Activated CD4-positive, alpha-beta T cell treated with anti-CD3 and anti-CD28 coated beads for 1 hour (primary cell): ENCODE measurements around the gene TTC21A.
"Not testable (repeated sequence)": the region's sequence is repeated elsewhere in the genome, so short reads cannot be mapped to it uniquely, and the experiment has no call there.

Experiments
- DNase-seq: peaks from one replicate; pipeline ENCODE4 v3.0.0-alpha.2; 2020

The TTC21A gene, protein sequence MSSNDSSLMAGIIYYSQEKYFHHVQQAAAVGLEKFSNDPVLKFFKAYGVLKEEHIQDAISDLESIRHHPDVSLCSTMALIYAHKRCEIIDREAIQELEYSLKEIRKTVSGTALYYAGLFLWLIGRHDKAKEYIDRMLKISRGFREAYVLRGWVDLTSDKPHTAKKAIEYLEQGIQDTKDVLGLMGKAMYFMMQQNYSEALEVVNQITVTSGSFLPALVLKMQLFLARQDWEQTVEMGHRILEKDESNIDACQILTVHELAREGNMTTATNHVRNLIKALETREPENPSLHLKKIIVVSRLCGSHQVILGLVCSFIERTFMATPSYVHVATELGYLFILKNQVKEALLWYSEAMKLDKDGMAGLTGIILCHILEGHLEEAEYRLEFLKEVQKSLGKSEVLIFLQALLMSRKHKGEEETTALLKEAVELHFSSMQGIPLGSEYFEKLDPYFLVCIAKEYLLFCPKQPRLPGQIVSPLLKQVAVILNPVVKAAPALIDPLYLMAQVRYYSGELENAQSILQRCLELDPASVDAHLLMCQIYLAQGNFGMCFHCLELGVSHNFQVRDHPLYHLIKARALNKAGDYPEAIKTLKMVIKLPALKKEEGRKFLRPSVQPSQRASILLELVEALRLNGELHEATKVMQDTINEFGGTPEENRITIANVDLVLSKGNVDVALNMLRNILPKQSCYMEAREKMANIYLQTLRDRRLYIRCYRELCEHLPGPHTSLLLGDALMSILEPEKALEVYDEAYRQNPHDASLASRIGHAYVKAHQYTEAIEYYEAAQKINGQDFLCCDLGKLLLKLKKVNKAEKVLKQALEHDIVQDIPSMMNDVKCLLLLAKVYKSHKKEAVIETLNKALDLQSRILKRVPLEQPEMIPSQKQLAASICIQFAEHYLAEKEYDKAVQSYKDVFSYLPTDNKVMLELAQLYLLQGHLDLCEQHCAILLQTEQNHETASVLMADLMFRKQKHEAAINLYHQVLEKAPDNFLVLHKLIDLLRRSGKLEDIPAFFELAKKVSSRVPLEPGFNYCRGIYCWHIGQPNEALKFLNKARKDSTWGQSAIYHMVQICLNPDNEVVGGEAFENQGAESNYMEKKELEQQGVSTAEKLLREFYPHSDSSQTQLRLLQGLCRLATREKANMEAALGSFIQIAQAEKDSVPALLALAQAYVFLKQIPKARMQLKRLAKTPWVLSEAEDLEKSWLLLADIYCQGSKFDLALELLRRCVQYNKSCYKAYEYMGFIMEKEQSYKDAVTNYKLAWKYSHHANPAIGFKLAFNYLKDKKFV (N-terminal part only)

DNA sequence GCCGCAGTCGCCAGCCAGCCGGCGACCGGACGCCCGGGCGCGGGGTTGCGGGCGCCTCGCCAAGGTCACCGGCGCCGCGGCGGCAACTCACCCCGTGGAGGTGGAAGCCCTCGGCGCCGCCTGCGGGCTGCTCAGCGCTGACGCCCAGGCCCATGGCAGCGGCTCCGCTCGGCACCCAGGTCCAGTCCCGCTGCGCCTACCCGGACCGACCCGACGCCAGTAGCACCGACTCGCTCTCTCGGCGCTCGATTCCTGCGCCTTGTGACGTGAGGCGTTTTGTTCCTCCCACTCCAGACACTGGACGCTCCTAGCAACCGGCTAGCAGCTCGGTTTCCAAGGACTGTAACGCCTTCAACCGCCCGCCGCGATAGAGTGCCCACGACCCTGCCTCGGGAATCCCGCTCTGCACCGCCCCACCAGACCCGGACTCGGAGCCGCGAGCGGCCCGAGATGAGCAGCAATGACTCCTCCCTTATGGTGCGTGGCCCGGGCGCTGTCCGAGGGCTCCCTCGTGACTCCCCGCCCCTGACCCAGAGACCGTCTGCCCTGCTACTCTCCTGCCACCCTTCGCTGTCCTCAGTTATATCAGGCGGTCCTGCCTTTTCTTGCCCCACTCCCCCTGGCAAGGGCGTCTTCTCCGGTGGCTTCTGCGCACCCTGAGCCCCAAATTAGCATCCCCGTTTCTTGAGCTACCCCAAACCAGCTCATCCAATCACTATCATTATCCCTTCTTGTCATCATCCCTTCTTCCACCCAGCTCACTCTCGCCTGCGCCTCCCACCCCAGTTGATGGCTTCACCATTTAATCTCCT, at the start of gene TTC21A, which contains the start of gene GORASP1:
Gene TTC21A (plus strand): TSS at position 293 of the 812 bp plus-strand sequence. CDS start 158 bp downstream, at position 451.
Gene GORASP1 (minus strand): TSS at position 240 of the 812 bp plus-strand sequence. CDS start 86 bp downstream, at position 154.
- peak; percentile 53 for DNase-seq

DNA sequence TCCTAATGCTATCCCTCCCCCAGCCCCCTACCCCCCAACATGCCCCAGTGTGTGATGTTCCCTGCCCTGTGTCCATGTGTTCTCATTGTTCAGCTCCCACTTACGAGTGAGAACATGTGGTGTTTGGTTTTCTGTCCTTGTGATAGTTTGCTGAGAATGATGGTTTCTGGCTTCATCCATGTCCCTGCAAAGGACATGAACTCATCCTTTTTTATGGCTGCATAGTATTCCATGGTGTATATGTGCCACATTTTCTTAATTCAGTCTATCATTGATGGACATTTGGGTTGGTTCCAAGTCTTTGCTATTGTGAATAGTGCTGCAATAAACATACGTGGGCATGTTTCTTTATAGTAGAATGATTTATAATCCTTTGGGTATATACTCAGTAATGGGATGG, 46.3 kb upstream of the TTC21A start:
- not testable (repeated sequence) for DNase-seq

DNA sequence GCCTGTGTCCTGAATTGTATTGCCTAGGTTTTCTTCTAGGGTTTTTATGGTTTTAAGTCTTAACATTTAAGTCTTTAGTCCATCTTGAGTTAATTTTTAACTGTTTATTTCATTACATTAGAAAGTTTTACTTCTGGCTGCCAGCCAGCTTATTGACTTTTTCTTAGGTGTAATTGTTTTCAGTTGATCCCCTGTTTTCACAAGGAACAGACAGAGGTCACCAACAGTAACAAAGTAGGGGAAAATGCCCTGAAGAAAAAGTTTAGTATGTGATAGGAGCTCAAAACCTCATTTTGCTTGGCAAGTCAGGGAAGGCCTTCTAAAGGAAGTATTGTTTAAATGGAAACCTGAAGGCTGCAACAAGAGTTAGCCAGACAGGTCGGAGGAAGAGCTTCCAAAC, 45.3 kb upstream of the TTC21A start:
- no peak for DNase-seq

DNA sequence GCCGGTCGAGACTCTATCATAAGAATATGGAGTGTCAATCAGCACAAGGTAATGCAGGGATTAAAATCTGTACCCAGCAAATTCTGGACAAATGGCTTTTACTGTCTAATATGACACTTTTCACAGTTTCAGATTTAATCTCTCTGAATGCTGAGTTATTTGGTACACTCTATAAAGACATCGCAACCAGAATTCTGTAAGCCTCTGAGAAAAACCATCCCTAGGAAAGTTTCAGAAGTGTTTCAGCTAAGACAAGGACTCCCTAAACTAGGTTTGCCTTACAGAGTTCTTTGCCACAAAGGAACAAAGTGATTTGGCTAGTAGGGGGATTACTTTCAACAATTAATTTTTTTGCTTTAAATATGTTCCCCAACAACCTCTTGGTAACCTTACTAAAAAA, 44.3 kb upstream of the TTC21A start:
- DNase-seq: no peak

DNA sequence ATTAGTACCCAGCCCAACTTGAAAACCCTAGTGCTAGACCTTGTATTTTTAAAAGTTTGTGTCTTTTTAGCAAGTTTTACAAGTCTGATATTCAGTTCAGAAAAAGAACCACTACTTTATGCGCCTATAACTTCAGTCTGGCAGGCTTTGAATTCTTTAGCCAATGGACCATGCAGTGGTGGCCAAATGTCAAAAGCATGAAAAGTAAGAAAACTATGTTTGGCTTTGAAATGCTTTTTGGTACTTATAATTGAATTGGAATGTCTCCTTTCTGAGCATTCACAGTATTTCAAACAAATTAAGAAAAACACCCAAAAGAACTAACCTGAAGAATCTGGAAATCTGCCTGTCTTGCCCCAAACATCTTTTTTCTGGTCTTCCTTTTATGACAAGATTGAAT, 42.8 kb upstream of the TTC21A start:
- no peak for DNase-seq

DNA sequence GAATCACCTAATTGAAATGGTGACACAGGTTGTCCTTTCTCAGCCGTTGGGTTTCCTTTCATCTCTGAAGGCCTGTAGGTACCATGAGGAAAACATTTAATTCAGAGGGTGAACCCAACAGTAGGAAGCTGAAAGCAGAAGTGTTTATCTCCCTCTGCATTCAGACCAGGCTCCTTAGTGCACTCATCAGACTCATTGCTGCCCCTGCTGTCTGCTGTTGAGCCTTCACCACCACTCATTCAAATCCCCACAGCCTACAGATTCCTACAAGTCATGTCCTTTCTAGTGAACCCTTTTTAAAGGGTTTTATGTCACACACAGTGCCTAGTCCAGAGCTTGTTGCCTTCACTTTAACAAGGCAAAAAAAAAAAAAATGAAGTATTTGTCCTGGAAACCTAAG, 42.3 kb upstream of the TTC21A start:
- DNase-seq: no peak

DNA sequence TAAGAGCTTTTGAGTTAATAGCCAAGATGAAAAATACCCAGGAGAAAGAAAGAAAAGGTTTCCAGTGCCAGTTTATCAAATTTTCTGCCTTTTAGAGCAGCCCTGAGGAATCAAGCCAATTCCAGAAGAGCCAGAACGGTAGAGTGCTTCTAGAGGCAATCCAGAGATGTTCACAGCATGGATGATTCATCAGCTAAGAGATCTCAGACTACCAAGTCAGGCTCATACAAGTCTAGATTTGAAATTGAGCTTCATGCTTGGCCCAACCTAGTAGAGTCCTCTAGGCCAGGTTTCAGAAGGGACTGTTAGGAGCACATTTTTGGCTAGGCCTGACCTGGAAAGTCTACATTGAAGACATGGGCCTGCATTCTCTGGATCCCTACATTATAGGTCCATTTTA, 40.2 kb upstream of the TTC21A start:
- DNase-seq: no peak

DNA sequence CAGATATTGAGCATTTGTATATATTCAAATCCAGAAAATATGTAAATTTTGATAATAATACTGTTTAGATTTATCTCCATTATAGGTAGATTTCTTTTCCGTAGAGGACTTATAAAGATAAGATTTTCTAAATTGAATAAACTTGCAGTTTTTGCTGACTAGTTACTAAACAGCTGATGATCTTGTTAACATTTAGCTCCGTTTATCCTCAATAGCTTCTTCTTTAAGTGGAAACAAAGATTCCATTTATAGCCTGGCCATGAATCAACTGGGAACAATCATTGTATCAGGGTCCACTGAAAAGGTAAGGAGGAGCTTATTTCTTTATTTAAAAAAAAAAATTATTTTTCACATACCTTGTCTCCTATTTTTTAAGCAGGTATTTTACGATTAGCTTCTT, 38.9 kb upstream of the TTC21A start:
- no peak for DNase-seq

DNA sequence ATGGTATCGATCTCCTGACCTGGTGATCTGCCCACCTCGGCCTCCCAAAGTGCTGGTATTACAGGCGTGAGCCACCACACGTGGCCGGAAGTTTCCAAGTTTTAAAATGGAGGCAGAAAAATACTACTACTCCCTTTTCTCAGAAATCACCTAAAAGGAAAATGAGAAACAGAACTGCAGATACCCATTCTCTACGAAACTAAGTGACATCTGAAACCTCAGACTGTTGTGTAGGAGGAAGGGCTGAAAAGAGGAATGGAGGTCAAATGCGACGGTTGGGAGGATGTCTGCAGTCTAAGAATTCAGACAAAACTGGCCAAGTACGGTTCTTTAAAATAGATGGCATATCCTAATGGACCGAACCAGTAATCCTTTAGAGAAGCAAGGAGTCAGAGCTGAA, 31.6 kb upstream of the TTC21A start:
- DNase-seq: no peak

DNA sequence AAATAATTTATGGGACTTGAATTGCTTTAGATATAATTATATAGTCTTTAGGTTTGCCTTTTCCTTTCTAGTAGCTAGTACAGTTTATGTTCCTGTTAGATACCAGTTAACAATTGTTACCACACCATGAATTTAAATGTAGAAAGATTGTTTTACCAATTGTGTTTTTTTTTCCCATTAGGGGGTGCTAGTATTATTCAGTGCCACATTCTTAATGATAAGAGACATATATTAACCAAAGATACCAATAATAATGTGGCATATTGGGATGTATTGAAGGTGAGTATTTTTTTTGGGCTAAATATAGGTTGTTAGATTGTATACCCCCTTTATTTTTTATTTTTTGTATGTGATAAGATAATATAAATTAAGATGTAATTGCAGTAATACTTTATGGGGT, 27.9 kb upstream of the TTC21A start:
- no peak for DNase-seq

DNA sequence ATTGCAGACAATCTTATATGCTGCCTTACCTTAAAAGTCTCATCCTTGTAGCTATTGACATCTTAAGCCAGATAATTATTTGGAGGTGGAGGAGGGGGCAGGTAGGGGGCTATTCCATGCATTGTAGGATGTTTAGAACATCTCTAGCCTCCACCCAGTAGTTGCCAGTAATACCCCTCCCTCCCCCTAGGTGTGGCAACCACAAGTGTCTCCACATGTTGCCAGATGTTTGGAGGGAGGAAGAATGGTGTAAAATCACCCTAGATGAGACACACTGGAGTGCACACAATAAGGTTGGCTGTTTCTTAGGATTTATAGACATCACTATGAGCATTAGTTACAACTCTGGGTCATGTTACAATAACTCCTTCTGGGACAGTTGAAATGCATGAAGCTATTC, 27.5 kb upstream of the TTC21A start:
- DNase-seq: no peak

DNA sequence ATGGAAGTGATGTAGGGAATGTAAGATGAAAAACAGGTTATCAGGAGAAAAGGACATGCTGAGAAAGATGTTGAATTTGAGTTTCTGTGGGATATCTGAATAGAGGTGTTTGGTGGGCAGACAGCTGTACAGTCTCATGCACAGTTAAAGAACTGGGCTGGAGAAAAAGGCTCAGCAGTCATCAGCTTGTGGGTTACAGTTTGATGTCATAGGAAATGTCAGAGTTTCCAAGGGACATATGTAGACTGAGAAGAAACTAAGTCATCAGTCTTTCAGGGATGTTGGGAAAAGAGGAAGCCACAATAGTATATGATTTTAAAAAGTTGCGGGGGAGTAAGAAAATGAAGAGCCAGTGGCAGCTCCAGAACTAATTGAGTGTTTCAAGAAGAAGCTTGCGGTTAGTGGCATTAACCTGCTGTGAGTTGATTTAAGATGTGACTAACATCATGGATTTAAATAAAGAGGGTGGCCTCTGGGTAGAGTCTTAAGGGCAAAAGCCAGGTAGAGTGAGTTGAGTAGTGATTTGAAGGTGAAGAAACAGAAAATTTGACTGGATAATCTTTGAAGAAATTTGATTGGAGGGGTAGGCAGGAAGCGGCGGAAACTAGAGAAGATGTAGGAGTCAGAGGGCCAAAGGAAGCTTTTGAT, 24.7 kb upstream of the TTC21A start:
- DNase-seq: no peak

DNA sequence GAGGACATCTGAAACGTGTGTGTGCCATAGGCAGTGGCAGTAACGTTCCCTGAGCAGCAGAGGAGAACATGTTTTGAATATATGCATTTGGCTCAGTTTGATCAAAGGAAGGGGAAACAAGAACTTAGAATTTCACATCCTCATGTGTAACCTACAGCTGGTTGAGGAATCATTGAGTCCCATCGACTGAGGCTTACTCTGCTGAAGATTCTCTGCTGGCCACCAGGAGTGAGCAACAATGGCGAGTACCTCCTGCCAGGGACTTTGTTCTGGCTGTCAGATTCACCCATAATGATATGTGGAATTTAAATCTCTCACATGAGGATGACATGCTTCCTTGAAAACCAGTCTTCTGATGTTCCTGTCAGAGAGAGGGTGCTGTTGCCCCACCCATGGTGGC, 21.3 kb upstream of the TTC21A start:
- DNase-seq: no peak

DNA sequence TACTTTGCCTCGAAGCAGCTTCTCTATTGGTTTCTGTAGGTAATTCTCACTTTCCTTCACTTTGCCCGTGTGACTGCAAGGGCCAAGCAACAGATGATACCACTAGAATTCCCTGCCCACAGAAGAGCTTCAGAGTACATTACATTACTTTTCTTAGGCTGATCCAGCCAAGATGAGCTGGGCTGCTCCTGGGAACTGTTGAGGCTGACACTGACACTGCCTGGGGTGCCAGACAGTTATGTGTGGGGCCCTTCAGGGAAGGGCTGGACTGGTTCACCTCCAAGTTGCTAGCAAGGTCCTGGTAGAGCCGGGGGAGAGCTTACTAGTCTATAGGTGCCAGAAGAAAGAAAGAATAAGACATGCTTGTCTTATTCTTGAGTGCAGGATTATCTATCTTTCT, 19.0 kb upstream of the TTC21A start:
- DNase-seq: no peak

DNA sequence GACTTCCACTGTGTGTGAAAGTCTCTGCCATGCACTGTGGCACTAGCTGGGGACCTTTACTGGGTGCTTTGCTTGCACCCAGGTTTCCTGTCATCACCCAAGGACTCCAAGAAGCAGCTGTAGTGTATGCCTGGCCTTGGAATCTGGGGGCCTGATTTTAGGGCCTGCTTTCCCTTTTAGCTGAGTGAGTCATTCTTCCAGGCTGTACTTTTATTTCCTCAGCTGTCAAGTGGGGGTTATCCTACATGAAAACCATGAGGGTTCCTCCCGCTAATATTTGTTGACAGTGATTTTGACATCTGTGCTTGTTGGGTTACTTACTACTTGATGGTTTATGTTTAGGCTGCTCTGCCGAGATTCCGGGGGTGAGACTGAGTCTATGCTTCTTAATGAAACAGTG, 18.6 kb upstream of the TTC21A start:
- DNase-seq: no peak

DNA sequence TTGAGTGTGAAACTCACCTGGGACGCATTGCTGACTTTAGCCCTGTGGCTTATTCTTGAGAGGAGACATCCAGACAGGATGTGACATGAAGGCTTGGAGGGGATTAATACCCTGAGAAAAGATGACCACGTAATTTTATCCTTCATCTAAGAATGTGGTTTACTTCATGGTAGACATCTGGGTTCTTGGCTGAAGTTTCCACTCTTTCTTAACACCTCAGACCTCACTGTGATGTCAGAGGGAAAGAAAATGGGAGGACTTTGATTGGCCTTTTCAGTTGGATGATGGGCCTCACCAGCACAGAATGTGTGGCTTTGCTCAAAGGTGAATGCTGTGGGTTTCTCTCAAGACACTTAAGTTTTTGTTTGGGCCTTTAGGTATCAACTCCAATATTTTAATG, 16.6 kb upstream of the TTC21A start:
- DNase-seq: no peak

DNA sequence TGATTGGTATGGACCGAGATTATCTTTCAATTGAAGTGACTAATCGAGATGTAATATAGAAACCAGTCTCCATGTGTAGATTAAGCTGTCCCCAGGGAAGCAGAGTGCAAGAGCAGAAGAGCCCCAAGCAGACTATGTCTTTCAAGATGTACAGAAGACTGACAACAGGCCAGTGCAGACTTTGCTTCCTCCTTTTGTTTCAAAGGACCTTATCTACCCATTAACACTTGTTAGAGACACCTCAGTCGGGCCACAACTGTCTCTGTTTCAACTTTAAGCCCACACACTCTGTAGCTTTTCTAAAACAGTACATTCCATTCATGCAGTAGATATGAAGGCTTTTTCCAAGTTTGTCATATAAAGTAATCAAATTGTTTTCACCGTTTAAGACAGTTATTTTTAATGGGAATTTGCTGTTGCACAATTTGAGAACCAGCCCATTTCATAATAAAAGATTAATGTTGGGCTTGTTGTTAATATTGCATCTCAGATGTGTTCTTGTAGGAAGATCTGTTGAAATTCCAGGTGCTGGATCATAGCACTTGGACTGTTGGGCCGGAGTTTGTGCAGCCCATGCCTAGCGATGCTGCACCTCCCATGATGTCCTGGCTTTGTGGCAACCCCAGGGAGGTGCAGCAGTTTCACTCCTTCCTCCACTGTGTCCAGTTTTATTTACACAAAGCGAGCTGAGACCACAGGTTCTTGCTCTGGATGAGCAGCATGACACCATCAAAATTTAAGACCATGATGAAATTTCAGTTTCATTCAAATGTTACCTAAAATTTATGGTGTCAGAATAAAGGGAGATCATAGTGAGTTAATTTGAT, 12.4 kb upstream of the TTC21A start:
- DNase-seq: no peak

DNA sequence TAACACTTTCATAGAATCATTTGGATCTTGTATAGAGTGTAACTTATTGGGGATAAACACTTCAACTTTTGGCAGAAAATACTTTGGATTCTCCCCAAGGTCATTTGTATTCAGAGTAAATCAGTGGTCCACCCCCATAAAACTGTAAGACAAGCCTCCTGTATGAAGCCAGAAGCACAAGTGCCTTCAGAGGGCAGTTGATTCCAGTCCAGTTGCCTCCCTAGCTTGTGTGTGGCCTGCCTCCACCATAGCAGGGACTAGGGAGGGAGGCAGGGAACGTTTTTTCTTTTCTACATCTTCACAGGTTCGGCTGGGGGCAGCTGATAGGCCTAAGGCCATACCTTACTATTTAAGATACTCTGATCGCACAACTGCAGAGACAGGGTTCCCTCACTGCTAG, 11.7 kb upstream of the TTC21A start:
- DNase-seq: no peak

DNA sequence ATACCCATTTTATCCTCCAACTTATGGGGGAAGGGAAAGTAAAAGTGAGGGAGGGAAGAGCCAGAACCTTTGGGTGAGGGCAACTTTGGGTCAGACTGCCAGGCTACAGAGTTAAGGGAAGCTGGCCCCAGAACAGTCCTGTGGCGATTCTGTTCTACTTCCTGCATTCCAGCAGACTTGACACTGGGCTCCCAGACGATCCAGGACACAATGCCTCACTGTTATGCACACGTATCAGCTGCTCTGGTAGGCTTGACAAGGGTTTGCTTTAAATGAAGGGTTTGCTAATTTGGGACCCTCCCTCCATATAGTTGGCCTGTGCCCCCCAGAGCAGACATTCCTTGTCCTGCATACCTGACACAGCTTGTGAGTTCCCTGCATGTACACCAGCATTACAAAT, 10.7 kb upstream of the TTC21A start:
- DNase-seq: no peak

DNA sequence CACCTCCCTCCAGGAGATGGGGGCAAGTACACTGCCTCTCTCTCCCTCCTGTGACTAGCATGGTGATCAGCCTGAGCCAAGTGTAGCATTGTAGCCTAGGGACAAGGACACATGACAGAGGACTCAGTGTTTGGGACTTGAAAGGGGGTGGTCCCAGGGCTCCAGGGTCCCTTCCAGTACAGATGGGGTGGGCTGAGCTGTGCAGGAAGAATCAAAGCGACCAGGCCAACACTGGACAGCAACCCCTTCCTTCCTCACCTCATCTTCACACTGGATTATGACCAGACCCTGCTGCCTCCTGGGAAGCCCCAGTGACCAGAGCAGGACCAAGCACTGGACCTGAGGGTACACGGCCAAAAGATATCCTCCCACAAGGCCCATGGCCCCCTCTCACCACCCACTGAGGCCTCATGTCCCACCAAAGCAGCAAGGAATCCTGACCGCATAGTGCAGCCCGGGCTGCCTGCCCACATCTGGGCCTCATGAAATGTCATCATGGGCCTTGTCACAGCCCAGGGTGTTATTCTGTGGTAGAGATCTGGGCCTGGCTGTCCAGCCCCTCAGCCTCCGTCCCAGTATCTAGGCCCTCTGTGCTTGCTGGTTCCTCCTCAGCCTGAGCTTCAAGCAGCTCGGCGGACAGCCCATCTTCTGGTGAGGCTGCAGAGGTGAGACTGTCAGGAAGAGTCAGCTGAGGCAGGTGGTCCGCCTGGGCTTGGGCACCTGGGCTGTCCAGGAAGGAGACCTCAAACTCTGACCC, 9.6 kb upstream of the TTC21A start:
- DNase-seq: no peak
